SU-DHL-6 (cell line): ENCODE data around the gene SAPCD2.

Experiments used
- H2AFZ ChIP-seq: fragments of 200-600 bp; sonication (generic); 2 replicates; pipeline ENCODE4 v1.6.1; 2014; ENCODE audit warnings: low read depth, mild to moderate bottlenecking, moderate library complexity, mixed read lengths, antibody characterized with exemption, low read length; ENCODE audit not compliant: severe bottlenecking
- H3F3A ChIP-seq: fragments of 200-600 bp; shearing (Covaris generic); 2 replicates; pipeline ENCODE4 v1.6.0; 2016; ENCODE audit warnings: antibody characterized with exemption, mild to moderate bottlenecking; ENCODE audit not compliant: insufficient read depth
- H3K27ac ChIP-seq: fragments of 200-600 bp; sonication (generic); 2 replicates; pipeline ENCODE4 v1.5.1; 2016; ENCODE audit warnings: low read depth, mild to moderate bottlenecking, low read length, moderate library complexity, mixed read lengths
- H3K27me3 ChIP-seq: fragments of 200-600 bp; sonication (generic), shearing (Covaris generic); 2 replicates; pipeline ENCODE4 v1.6.0; 2014; ENCODE audit warnings: mild to moderate bottlenecking, low read length
- H3K36me3 ChIP-seq: fragments of 200-600 bp; sonication (generic); 2 replicates; pipeline ENCODE4 v1.6.1; 2014; ENCODE audit warnings: mild to moderate bottlenecking, low read length, mixed read lengths
- H3K4me2 ChIP-seq: fragments of 300-600, 200-600 bp; shearing (Covaris generic), sonication (generic); 2 replicates; pipeline ENCODE4 v1.6.0; 2014; ENCODE audit warnings: low read length, low read depth, mild to moderate bottlenecking; ENCODE audit not compliant: poor library complexity, severe bottlenecking
- H3K4me3 ChIP-seq: fragments of 200-600 bp; sonication (generic); 2 replicates; pipeline ENCODE4 v1.5.1; 2014; ENCODE audit warnings: antibody characterized with exemption, low read length, mild to moderate bottlenecking, mixed read lengths; ENCODE audit not compliant: insufficient read depth, poor library complexity, severe bottlenecking
- H3K79me2 ChIP-seq: fragments of 200-600 bp; sonication (generic); 2 replicates; pipeline ENCODE4 v1.6.1; 2014; ENCODE audit warnings: mild to moderate bottlenecking, low read length, moderate library complexity; ENCODE audit not compliant: insufficient read depth
- H3K9ac ChIP-seq: fragments of 200-600 bp; sonication (generic); 2 replicates; pipeline ENCODE4 v1.7.0; 2014; ENCODE audit warnings: mild to moderate bottlenecking, low read length
- H3K9me2 ChIP-seq: fragments of 200-600 bp; sonication (generic); replicated peaks from 2 replicates; pipeline ENCODE4 v1.6.1; 2014; ENCODE audit warnings: low read length; ENCODE audit not compliant: insufficient read depth
- H3K9me3 ChIP-seq: fragments of 200-600 bp; sonication (generic); 2 replicates; pipeline ENCODE4 v1.6.1; 2014; ENCODE audit warnings: low read length, mixed read lengths; ENCODE audit not compliant: insufficient read depth
- H4K20me1 ChIP-seq: fragments of 200-600 bp; sonication (generic); 2 replicates; pipeline ENCODE4 v1.6.1; 2014; ENCODE audit warnings: low read depth, mild to moderate bottlenecking, antibody characterized with exemption, low read length, moderate library complexity, mixed read lengths
- CTCF ChIP-seq: fragments of 200-600 bp; sonication (generic); IDR thresholded peaks from one replicate; pipeline ENCODE4 v1.5.1; 2017; ENCODE audit warnings: antibody characterized with exemption, mild to moderate bottlenecking, low read length, moderate library complexity; ENCODE audit not compliant: insufficient read depth, poor library complexity, severe bottlenecking
- EZH2phosphoT487 ChIP-seq: fragments of 200-600 bp; sonication (generic), shearing (Covaris generic); conservative IDR thresholded peaks from 2 replicates; pipeline ENCODE4 v1.6.1; 2018; ENCODE audit warnings: mild to moderate bottlenecking, antibody characterized with exemption, low read length, moderate library complexity, mixed read lengths

The SAPCD2 gene

GRCh38 chr9:137085920-137086530, 15.7 kb upstream of the SAPCD2 start:
- H3K27ac ChIP-seq: peak overlapping the region; percentile 71
- peak overlapping the region; percentile 83 for H3K9ac ChIP-seq
- no peaks in the 10 kb centered on the region for H3K79me2 ChIP-seq

GRCh38 chr9:137084526-137084925, 14.2 kb upstream of the SAPCD2 start:
- H3K27ac ChIP-seq: no peak overlapping the region
- no peaks in the 10 kb centered on the region for H3K36me3 ChIP-seq
- no peak overlapping the region for H3K9ac ChIP-seq
- H4K20me1 ChIP-seq: no peaks in the 10 kb centered on the region
- no peaks in the 10 kb centered on the region for H3K79me2 ChIP-seq
- no peaks in the 10 kb centered on the region for H3K27me3 ChIP-seq
- TF ChIP-seq CTCF (no peak), EZH2phosphoT487 (no peak)
- no peaks in the 10 kb centered on the region for H3K9me3 ChIP-seq
- H3K4me3 ChIP-seq: no peak overlapping the region
- H3F3A ChIP-seq: peaks cover 4% of the 10 kb centered on the region
- H3K9me2 ChIP-seq: no peaks in the 10 kb centered on the region
- no peak overlapping the region for H2AFZ ChIP-seq
- H3K4me2 ChIP-seq: no peak overlapping the region

More at GRCh38 chr9:137085920-137086530, 15.7 kb upstream of the SAPCD2 start:
- H3F3A ChIP-seq: peaks cover 4% of the 10 kb centered on the region
- no peaks in the 10 kb centered on the region for H3K36me3 ChIP-seq
- no peaks in the 10 kb centered on the region for H3K9me2 ChIP-seq
- TF ChIP-seq EZH2phosphoT487: no peak
- TF ChIP-seq CTCF: no peak
- no peaks in the 10 kb centered on the region for H3K27me3 ChIP-seq
- H3K4me3 ChIP-seq: peak overlapping the region; percentile 56
- peak overlapping the region; percentile 27 for H2AFZ ChIP-seq
- no peaks in the 10 kb centered on the region for H3K9me3 ChIP-seq
- H3K4me2 ChIP-seq: peak overlapping the region; percentile 76
- H4K20me1 ChIP-seq: no peaks in the 10 kb centered on the region

- no peak overlapping the region for H3K9ac ChIP-seq
- H3K4me2 ChIP-seq: no peak overlapping the region
- H3K36me3 ChIP-seq: no peaks in the 10 kb centered on the region
- peaks cover 4% of the 10 kb centered on the region for H3F3A ChIP-seq
- H3K4me3 ChIP-seq: no peak overlapping the region
- H3K9me3 ChIP-seq: no peaks in the 10 kb centered on the region
- 0 out of 2 replicates have a peak overlapping the region, but pooled peaks have one; percentile 21 for H3K27ac ChIP-seq
- H4K20me1 ChIP-seq: no peaks in the 10 kb centered on the region
- 0 out of 2 replicates have a peak, but pooled peaks cover 3% of the 10 kb centered on the region for H3K79me2 ChIP-seq
- H3K9me2 ChIP-seq: no peaks in the 10 kb centered on the region
- H2AFZ ChIP-seq: no peak overlapping the region
- H3K27me3 ChIP-seq: no peaks in the 10 kb centered on the region
- TF ChIP-seq CTCF (no peak), EZH2phosphoT487 (no peak)
Observed at GRCh38 chr9:137083394-137084004, 13.1 kb upstream of the SAPCD2 start.
